ENCODE measurements around the gene NDUFC1. TPM values are rescaled to one million over a fixed set of nuclear protein-coding genes. Genes with fewer than 3 reads are reported as not detected.

Gene NDUFC1
- polyA plus RNA-seq, 1 donor (not counting 4 experiments of a cell fraction or from before 2014, with no cell fraction given): 52.1 TPM

- peaks cover 10% of the 10 kb centered on the region for H3K4me1 ChIP-seq (ENCODE audit: control insufficient read depth, extremely low read depth, insufficient read depth, low read length)
- no peak overlapping the region for H3K4me3 ChIP-seq (ENCODE audit: control insufficient read depth in 2 of 3, extremely low read depth in 1 of 3, insufficient read depth in 2 of 3, low read depth in 1 of 3, low read length in 3 of 3)
- no peaks in the 10 kb centered on the region for H3K36me3 ChIP-seq (ENCODE audit: control insufficient read depth in 2 of 2, extremely low read depth in 1 of 2, insufficient read depth in 2 of 2, low read length in 2 of 2)
- TF ChIP-seq CTCF (optimal IDR thresholded peaks at IDR 0.05 in 1 of 3, IDR thresholded peaks at IDR 0.05 in 1 of 3, conservative IDR thresholded peaks at IDR 0.05 in 1 of 3; ENCODE audit: extremely low read depth in 1 of 3, insufficient read depth in 2 of 3, low read length in 3 of 3) (no peak), EZH2 (IDR thresholded peaks at IDR 0.05; ENCODE audit: low read length) (no peak)
- no peak for FAIRE-seq
- no peak overlapping the region for H3K9ac ChIP-seq (ENCODE audit: control insufficient read depth, extremely low read depth, insufficient read depth, low read length)
- no peaks in the 10 kb centered on the region for H3K9me3 ChIP-seq (ENCODE audit: control insufficient read depth, low read depth, low read length)
- no peaks in the 10 kb centered on the region for H3K9me1 ChIP-seq (ENCODE audit: control insufficient read depth, extremely low read depth, insufficient read depth, low read length)
- no peaks in the 10 kb centered on the region for H3K79me2 ChIP-seq (ENCODE audit: control insufficient read depth, insufficient read depth, low read length)
- no peaks in the 10 kb centered on the region for H4K20me1 ChIP-seq (ENCODE audit: control insufficient read depth, extremely low read depth, insufficient read depth, low read length)
- no peak overlapping the region for H2AFZ ChIP-seq (ENCODE audit: control insufficient read depth, low read length)
- H3K27ac ChIP-seq (ENCODE audit: control insufficient read depth, insufficient read depth, low read length): no peak overlapping the region
- dilution Hi-C loops (cut with MboI; ENCODE audit: extremely low pct_ligation_motif_present, low sequenced_read_pairs): no loop called here
- no peak for DNase-seq (ENCODE audit: low read depth, low spot score)
- peak overlapping the region; percentile 56 for H3K4me2 ChIP-seq (ENCODE audit: control insufficient read depth, extremely low read depth, insufficient read depth, low read depth, low read length)
- no peaks in the 10 kb centered on the region for H3K27me3 ChIP-seq (ENCODE audit: control insufficient read depth, extremely low read depth, insufficient read depth, low read length)
These were observed 35.0 kb downstream of the NDUFC1 start for GRCh38 chr4:139267301-139267700.

- Histone ChIP-seq H3K79me2 (ENCODE audit: control insufficient read depth, insufficient read depth, low read length) (no peaks in the 10 kb centered on the region), H3K27me3 (ENCODE audit: control insufficient read depth, extremely low read depth, insufficient read depth, low read length) (no peaks in the 10 kb centered on the region), H3K9me3 (ENCODE audit: control insufficient read depth, low read depth, low read length) (no peaks in the 10 kb centered on the region), H3K4me2 (ENCODE audit: control insufficient read depth, extremely low read depth, insufficient read depth, low read depth, low read length) (peak overlapping the region; percentile 56), H3K9me1 (ENCODE audit: control insufficient read depth, extremely low read depth, insufficient read depth, low read length) (no peaks in the 10 kb centered on the region), H3K36me3 (ENCODE audit: control insufficient read depth in 2 of 2, extremely low read depth in 1 of 2, insufficient read depth in 2 of 2, low read length in 2 of 2) (no peaks in the 10 kb centered on the region), H3K9ac (ENCODE audit: control insufficient read depth, extremely low read depth, insufficient read depth, low read length) (no peak overlapping the region), H3K4me3 (ENCODE audit: control insufficient read depth in 2 of 3, extremely low read depth in 1 of 3, insufficient read depth in 2 of 3, low read depth in 1 of 3, low read length in 3 of 3) (peak overlapping the region in 2 of 3 experiments; percentile 26 to 47), H3K4me1 (ENCODE audit: control insufficient read depth, extremely low read depth, insufficient read depth, low read length) (peaks cover 10% of the 10 kb centered on the region), H4K20me1 (ENCODE audit: control insufficient read depth, extremely low read depth, insufficient read depth, low read length) (no peaks in the 10 kb centered on the region), H3K27ac (ENCODE audit: control insufficient read depth, insufficient read depth, low read length) (no peak overlapping the region), H2AFZ (ENCODE audit: control insufficient read depth, low read length) (peak overlapping the region; percentile 37)
- no peak for FAIRE-seq
- DNase-seq (ENCODE audit: low read depth, low spot score): no peak
- dilution Hi-C loops (cut with MboI; ENCODE audit: extremely low pct_ligation_motif_present, low sequenced_read_pairs): no loop called here
- TF ChIP-seq CTCF (optimal IDR thresholded peaks at IDR 0.05 in 1 of 3, IDR thresholded peaks at IDR 0.05 in 1 of 3, conservative IDR thresholded peaks at IDR 0.05 in 1 of 3; ENCODE audit: extremely low read depth in 1 of 3, insufficient read depth in 2 of 3, low read length in 3 of 3): no peak
- no peak for TF ChIP-seq EZH2 (IDR thresholded peaks at IDR 0.05; ENCODE audit: low read length)
These were observed 35.6 kb downstream of the NDUFC1 start for GRCh38 chr4:139266583-139267257.

All from keratinocyte (primary cell).